ENCODE measurements around the gene CDK9.

- TF ChIP-seq, protein P1, sequence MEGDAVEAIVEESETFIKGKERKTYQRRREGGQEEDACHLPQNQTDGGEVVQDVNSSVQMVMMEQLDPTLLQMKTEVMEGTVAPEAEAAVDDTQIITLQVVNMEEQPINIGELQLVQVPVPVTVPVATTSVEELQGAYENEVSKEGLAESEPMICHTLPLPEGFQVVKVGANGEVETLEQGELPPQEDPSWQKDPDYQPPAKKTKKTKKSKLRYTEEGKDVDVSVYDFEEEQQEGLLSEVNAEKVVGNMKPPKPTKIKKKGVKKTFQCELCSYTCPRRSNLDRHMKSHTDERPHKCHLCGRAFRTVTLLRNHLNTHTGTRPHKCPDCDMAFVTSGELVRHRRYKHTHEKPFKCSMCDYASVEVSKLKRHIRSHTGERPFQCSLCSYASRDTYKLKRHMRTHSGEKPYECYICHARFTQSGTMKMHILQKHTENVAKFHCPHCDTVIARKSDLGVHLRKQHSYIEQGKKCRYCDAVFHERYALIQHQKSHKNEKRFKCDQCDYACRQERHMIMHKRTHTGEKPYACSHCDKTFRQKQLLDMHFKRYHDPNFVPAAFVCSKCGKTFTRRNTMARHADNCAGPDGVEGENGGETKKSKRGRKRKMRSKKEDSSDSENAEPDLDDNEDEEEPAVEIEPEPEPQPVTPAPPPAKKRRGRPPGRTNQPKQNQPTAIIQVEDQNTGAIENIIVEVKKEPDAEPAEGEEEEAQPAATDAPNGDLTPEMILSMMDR (IDR thresholded peaks at IDR 0.05; ENCODE audit: insufficient read depth, low read length): no peak
- TF ChIP-seq POLR2AphosphoS5 (IDR thresholded peaks at IDR 0.05; ENCODE audit: low read depth): no peak
These were observed 26.2 kb downstream of the CDK9 start for GRCh38 chr9:127812011-127812410.

Measured in HL-60 (cell line).